ENCODE data around the gene SURF1.
"Not testable (repeated sequence)": the region's sequence is repeated elsewhere in the genome, so short reads cannot be mapped to it uniquely, and the experiment has no call there.

SURF1 gene

DNA sequence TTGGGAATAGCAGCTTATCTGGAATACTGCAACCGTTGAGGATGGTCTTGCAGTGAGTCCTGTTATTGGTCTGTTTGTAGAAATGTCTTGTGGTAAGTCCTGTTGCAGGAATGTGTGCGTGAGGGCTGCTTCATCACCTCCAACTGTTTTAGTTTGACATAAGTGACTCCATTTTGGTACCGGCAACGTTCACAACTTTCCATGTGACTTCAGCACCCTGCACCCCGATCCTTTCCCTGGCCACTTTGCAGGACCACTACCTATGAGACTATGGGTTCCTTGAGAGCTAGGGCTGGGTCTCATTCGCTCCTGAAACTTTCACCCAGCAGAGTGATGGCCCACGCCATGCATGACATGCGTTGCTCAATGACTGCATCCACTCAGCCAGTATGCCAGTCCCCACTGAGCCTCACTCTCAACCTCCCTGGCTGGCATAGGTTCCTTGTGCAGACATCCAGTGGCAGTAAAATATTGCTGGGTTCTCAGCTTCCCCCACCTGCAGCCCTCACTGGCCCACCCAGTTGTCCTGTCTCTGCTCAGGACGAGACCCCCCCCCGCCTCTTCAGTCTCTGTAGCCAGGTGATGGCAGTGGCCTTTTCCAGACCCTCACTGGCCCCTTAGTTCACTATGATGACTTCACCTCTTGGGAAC is 28.3 kb downstream of the SURF1 start:
- no peak overlapping the region for H3K4me3 ChIP-seq (ENCODE audit: low read depth, low read length)
- TF ChIP-seq, protein P1, sequence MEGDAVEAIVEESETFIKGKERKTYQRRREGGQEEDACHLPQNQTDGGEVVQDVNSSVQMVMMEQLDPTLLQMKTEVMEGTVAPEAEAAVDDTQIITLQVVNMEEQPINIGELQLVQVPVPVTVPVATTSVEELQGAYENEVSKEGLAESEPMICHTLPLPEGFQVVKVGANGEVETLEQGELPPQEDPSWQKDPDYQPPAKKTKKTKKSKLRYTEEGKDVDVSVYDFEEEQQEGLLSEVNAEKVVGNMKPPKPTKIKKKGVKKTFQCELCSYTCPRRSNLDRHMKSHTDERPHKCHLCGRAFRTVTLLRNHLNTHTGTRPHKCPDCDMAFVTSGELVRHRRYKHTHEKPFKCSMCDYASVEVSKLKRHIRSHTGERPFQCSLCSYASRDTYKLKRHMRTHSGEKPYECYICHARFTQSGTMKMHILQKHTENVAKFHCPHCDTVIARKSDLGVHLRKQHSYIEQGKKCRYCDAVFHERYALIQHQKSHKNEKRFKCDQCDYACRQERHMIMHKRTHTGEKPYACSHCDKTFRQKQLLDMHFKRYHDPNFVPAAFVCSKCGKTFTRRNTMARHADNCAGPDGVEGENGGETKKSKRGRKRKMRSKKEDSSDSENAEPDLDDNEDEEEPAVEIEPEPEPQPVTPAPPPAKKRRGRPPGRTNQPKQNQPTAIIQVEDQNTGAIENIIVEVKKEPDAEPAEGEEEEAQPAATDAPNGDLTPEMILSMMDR (IDR thresholded peaks at IDR 0.05; ENCODE audit: low read depth, low read length): no peak

DNA sequence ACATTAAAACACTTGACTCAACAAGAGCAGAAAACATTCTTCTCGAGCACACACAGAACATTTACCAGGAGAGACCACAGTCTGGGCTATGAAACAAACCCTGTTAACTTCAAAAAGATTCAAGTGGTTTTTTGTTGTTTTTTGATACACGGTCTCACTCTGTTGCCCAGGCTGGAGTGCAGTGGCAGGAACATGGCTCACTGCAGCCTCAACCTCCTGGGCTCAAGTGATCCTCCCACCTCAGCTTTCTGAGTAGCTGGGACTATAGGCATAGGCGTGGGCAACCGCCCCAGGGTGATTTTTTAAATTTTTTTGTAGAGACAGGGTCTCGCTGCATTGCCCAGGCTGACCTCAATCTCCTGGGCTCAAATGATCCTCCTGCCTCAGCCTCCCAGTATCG is 29.3 kb downstream of the SURF1 start:
- H3K4me3 ChIP-seq (ENCODE audit: low read depth, low read length): not testable (repeated sequence)

DNA sequence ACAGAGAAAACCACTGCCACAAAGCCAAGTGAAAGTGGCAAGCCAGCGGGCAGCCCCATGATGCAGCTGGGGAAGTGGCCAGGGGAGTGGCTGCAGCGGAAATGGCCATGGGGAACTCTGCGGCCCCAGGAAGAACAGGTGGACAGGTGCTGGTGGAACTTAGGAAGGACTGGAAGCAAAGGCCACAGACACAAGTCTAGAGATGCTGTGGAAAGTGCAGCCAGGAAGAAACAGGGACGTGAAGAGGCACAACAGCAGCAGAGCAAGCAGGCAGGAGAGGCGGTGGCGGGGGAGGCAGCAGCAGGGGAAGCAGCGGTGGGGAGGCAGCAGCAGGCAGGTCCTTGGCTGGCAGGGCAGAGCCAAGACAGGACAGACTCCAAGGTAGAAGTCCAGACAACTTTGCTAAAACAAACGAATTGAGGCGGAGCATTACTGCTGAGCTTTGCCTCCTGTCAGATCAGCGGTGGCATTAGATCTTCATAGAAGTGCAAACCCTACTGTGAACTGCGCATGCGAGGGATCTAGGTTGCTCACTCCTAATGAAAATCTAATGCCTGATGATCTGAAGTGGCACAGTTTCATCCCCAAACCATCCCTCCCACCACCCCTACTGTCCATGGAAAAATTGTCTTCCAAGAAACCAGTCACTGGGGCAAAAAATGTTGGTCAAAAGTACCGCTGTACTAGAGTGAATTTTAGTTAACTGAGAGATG is 32.1 kb downstream of the SURF1 start:
- TF ChIP-seq, protein P1 (IDR thresholded peaks at IDR 0.05; ENCODE audit: low read depth, low read length): no peak
- H3K4me3 ChIP-seq (ENCODE audit: low read depth, low read length): no peak overlapping the region

DNA sequence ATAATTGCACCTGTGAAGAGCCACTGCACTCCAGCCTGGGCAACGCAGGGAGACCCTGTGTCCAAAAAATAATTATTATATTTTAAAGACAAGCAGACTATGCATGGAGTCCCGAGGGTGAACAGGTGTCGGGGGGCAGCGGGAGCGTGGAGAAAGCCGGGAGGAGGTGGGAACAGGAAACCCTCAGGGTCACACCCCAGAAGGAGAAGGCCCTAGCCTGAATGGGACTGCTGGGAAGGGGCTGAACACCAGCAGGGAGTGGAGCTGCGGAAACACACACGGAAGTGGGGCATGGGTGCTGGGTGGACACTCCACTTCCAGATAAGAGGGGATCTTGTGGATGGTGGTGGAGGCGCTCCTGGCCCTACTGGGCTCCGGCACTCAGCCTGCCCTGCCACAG is 33.1 kb downstream of the SURF1 start:
- no peak overlapping the region for H3K4me3 ChIP-seq (ENCODE audit: low read depth, low read length)
- TF ChIP-seq, protein P1 (IDR thresholded peaks at IDR 0.05; ENCODE audit: low read depth, low read length): no peak

DNA sequence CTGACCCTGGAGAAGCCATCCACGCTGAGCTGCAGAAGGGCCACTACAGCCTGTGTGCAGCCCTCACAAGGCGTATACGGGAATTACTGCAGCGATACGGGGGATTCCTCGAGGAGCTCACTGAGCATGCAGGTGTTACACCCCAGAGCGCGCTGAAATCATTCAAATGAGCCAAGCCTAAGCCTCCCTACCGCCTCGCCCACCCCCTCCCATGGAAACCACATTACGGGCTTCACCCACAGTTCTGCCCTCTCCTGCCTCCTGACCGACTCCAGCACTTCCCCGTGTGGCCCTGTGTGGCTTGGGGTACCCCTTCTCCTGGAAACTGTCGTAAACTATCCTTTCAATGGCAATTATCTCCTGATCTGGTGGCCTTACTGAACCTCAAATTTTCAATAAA is 33.6 kb downstream of the SURF1 start:
- H3K4me3 ChIP-seq (ENCODE audit: low read depth, low read length): no peak overlapping the region
- TF ChIP-seq, protein P1 (IDR thresholded peaks at IDR 0.05; ENCODE audit: low read depth, low read length): no peak

DNA sequence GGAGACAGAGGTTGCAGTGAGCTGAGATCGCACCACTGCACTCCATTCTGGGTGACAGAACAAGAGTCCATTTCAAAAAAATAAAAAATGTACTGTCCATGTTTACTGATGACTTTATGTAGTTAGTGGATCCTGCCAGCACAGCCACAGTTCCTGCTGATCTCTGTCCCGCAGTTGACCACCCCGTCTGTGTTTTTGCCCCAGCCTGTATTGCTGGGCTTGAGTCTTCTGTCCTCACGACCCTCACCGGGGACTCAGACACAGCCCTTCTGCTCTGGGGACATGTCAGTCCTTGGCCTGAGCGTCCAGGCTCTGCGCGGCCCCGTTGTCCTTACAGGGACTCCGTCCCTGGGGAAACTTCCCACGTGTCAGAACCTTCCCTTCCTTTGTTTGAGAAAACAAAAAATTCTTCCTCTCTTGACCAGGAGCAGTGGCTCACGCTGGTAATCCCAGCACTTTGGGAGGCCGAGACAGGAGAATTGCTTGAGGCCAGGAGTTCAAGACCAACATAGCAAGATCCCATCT is 34.8 kb downstream of the SURF1 start:
- no peak overlapping the region for H3K4me3 ChIP-seq (ENCODE audit: low read depth, low read length)
- TF ChIP-seq, protein P1 (IDR thresholded peaks at IDR 0.05; ENCODE audit: low read depth, low read length): no peak

DNA sequence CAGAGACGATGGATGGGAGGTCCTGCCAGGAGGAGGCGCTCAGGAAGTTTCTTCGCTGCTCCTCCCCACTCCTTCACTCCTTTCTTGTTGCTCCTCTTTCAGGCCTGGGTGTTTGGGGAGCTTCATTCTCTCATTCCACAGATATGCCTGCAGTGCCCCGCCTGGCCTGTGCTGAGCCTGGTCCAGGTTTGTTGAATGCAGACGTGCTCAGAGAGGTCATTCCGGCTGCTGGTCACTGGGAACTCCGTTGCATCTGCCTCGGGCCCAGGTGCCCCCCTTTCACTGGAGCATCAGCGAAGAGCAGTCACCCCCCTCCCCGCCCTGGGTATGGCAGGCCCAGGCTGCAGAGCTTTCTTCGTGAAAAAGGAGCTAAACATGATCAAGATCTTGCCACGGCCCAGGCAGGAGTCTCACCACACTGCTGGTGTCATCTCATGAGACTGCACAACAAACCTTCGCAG is 35.8 kb downstream of the SURF1 start:
- H3K4me3 ChIP-seq (ENCODE audit: low read depth, low read length): no peak overlapping the region
- TF ChIP-seq, protein P1 (IDR thresholded peaks at IDR 0.05; ENCODE audit: low read depth, low read length): no peak

DNA sequence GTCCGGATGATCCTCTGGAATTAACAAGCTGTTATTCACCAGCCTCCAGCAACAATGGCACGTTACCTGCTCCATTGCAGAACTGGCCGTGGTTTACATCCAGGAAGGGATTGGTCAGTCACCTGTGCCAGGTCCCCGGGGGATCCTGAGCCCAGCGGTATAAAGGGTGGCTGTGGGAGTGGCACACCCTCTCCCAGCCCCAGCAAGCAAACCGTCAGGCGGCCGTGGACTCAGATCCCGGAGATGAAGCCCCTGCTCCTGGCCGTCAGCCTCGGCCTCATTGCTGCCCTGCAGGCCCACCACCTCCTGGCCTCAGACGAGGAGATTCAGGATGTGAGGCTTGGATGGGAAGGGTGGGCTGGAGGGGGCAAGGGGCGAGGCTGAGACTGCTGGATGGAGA is 38.7 kb downstream of the SURF1 start:
- H3K4me3 ChIP-seq (ENCODE audit: low read depth, low read length): not testable (repeated sequence)

All from WI38 (cell line).